ENCODE data around the gene LCN6. TPM values are rescaled to one million over a fixed set of nuclear protein-coding genes. Genes with fewer than 3 reads are reported as not detected.
A peak's percentile ranks its signal among the peaks of the same experiment; 100 is the strongest.

LCN6 gene
- total RNA-seq, 1 donor from 2014 or later: not detected

GRCh38 chr9:136728080-136728547 is 20.2 kb downstream of the LCN6 start:
- Histone ChIP-seq H3K4me1 (ENCODE audit: insufficient read depth, low read length) (peaks cover 25% of the 10 kb centered on the region), H3K9me3 (ENCODE audit: insufficient read depth, low read depth, low read length) (no peaks in the 10 kb centered on the region), H3K4me3 (ENCODE audit: insufficient read depth, low read depth, low read length) (peak overlapping the region; percentile 91), H3K4me2 (ENCODE audit: low read length) (peak overlapping the region; percentile 97), H3K27ac (ENCODE audit: low read depth, low read length) (peak overlapping the region; percentile 50), H4K20me1 (ENCODE audit: insufficient read depth, low read length) (peaks cover 65% of the 10 kb centered on the region), H2AFZ (ENCODE audit: low read depth, low read length) (peak overlapping the region; percentile 92), H3K36me3 (ENCODE audit: insufficient read depth, low read length) (peaks cover 22% of the 10 kb centered on the region), H3K27me3 (ENCODE audit: insufficient read depth, low read length) (no peaks in the 10 kb centered on the region), H3K9ac (ENCODE audit: low read length) (peak overlapping the region; percentile 90), H3K79me2 (ENCODE audit: insufficient read depth, low read length) (peaks cover 79% of the 10 kb centered on the region)
- no peak overlapping the region for H3K4me3 Mint-ChIP-seq (ENCODE audit: unreplicated experiment)
- peaks cover 15% of the 10 kb centered on the region for H3K4me1 Mint-ChIP-seq (ENCODE audit: low read depth, unreplicated experiment)
- no peak overlapping the region for H3K27ac Mint-ChIP-seq (ENCODE audit: unreplicated experiment)
- DNase-seq (ENCODE audit: low read depth) (peak; percentile 72), FAIRE-seq (no peak)
- H3K36me3 Mint-ChIP-seq (ENCODE audit: low read depth, unreplicated experiment): peaks cover 5% of the 10 kb centered on the region
- no peaks in the 10 kb centered on the region for H3K9me3 Mint-ChIP-seq (ENCODE audit: unreplicated experiment)
- no peaks in the 10 kb centered on the region for H3K27me3 Mint-ChIP-seq (ENCODE audit: low read depth, unreplicated experiment)
- peak; percentile 32 for TF ChIP-seq CTCF (IDR thresholded peaks at IDR 0.05; ENCODE audit: insufficient read depth, low read depth, low read length)
- no peak for TF ChIP-seq EZH2 (IDR thresholded peaks at IDR 0.05; ENCODE audit: insufficient read depth, low read length)

DNA sequence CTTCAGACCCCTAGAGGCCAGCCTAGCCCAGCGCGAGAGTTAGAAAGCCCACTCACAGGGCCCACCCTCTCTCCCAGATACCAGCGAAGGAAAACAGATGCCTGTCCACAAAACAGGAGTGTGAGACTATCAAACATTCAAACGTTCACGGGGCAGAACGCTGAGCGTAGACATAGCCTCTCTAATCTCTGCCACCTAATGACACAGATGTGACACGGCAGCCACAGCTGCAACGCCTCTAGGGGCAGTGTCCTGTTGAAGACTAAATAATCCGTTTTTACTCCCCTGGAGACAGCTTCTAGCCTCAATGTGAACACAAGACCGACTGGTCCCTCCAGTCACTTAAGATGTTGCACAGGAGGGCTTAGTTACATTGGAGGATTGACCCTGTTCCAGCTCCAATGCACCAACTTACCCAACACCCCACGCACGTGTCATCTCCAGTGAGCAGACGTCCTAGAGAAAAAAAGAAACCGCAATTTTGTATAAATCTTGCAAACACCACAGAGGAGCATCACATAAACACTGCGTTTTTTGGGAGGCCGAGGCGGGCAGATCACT is 21.6 kb downstream of the LCN6 start:
- Histone ChIP-seq H3K4me3 (ENCODE audit: insufficient read depth, low read depth, low read length) (peak overlapping the region; percentile 91), H4K20me1 (ENCODE audit: insufficient read depth, low read length) (peaks cover 78% of the 10 kb centered on the region), H2AFZ (ENCODE audit: low read depth, low read length) (no peak overlapping the region), H3K4me2 (ENCODE audit: low read length) (peak overlapping the region; percentile 97), H3K79me2 (ENCODE audit: insufficient read depth, low read length) (peaks cover 79% of the 10 kb centered on the region), H3K9ac (ENCODE audit: low read length) (peak overlapping the region; percentile 90), H3K4me1 (ENCODE audit: insufficient read depth, low read length) (peaks cover 31% of the 10 kb centered on the region), H3K27me3 (ENCODE audit: insufficient read depth, low read length) (no peaks in the 10 kb centered on the region), H3K27ac (ENCODE audit: low read depth, low read length) (peak overlapping the region; percentile 27), H3K36me3 (ENCODE audit: insufficient read depth, low read length) (peaks cover 22% of the 10 kb centered on the region), H3K9me3 (ENCODE audit: insufficient read depth, low read depth, low read length) (no peaks in the 10 kb centered on the region)
- FAIRE-seq (no peak), DNase-seq (ENCODE audit: low read depth) (no peak)
- peak overlapping the region; percentile 72 for H3K27ac Mint-ChIP-seq (ENCODE audit: unreplicated experiment)
- peaks cover 15% of the 10 kb centered on the region for H3K4me1 Mint-ChIP-seq (ENCODE audit: low read depth, unreplicated experiment)
- no peaks in the 10 kb centered on the region for H3K9me3 Mint-ChIP-seq (ENCODE audit: unreplicated experiment)
- H3K27me3 Mint-ChIP-seq (ENCODE audit: low read depth, unreplicated experiment): no peaks in the 10 kb centered on the region
- H3K4me3 Mint-ChIP-seq (ENCODE audit: unreplicated experiment): peak overlapping the region; percentile 97
- TF ChIP-seq EZH2 (IDR thresholded peaks at IDR 0.05; ENCODE audit: insufficient read depth, low read length): no peak
- TF ChIP-seq CTCF (IDR thresholded peaks at IDR 0.05; ENCODE audit: insufficient read depth, low read depth, low read length): peak; percentile 45
- peaks cover 4% of the 10 kb centered on the region for H3K36me3 Mint-ChIP-seq (ENCODE audit: low read depth, unreplicated experiment)

DNA sequence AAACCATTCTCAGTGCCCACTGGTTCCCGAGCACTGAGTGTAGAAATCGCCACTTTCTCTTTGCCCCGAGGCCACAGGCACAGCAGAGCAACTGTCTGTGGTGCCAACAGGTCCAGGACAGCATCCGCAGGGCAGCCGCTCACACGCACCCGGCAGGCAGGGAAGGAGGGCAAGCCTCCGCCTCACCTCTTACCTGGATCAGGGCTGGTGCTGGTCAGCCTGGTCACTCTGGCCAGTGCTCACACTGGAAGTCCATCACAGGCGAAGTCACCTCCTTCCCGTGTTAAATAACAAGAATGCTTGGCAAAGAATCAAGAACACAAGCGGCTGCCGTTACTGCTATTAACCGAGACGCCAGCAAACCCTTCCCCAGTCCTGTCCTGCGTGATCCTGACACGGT is 22.2 kb downstream of the LCN6 start:
- Mint-ChIP-seq H3K4me3 (ENCODE audit: unreplicated experiment) (peak overlapping the region; percentile 97), H3K4me1 (ENCODE audit: low read depth, unreplicated experiment) (peaks cover 15% of the 10 kb centered on the region), H3K27me3 (ENCODE audit: low read depth, unreplicated experiment) (no peaks in the 10 kb centered on the region), H3K9me3 (ENCODE audit: unreplicated experiment) (no peaks in the 10 kb centered on the region), H3K27ac (ENCODE audit: unreplicated experiment) (peak overlapping the region; percentile 72), H3K36me3 (ENCODE audit: low read depth, unreplicated experiment) (peaks cover 7% of the 10 kb centered on the region)
- Histone ChIP-seq H3K27ac (ENCODE audit: low read depth, low read length) (peak overlapping the region; percentile 27), H3K9me3 (ENCODE audit: insufficient read depth, low read depth, low read length) (no peaks in the 10 kb centered on the region), H3K4me2 (ENCODE audit: low read length) (peak overlapping the region; percentile 97), H4K20me1 (ENCODE audit: insufficient read depth, low read length) (peaks cover 81% of the 10 kb centered on the region), H3K4me1 (ENCODE audit: insufficient read depth, low read length) (peaks cover 37% of the 10 kb centered on the region), H3K27me3 (ENCODE audit: insufficient read depth, low read length) (no peaks in the 10 kb centered on the region), H3K4me3 (ENCODE audit: insufficient read depth, low read depth, low read length) (peak overlapping the region; percentile 91), H3K79me2 (ENCODE audit: insufficient read depth, low read length) (peaks cover 75% of the 10 kb centered on the region), H3K36me3 (ENCODE audit: insufficient read depth, low read length) (peaks cover 22% of the 10 kb centered on the region), H2AFZ (ENCODE audit: low read depth, low read length) (no peak overlapping the region), H3K9ac (ENCODE audit: low read length) (peak overlapping the region; percentile 90)
- FAIRE-seq (no peak), DNase-seq (ENCODE audit: low read depth) (no peak)
- TF ChIP-seq EZH2 (IDR thresholded peaks at IDR 0.05; ENCODE audit: insufficient read depth, low read length) (no peak), CTCF (IDR thresholded peaks at IDR 0.05; ENCODE audit: insufficient read depth, low read depth, low read length) (no peak)

Data from astrocyte (in vitro differentiated cells and primary cell).